Choroid plexus epithelial cell (primary cell): ENCODE data around the gene GPC1.

Experiments used
- DNase-seq: peaks from one replicate; pipeline ENCODE4 v3.0.0-alpha.2; 2010; ENCODE audit warnings: low read depth
- H3K4me3 ChIP-seq: 2 replicates; pipeline ENCODE4 v1.5.1; 2011; ENCODE audit warnings: low read depth, mild to moderate bottlenecking, control low read depth, low read length, moderate library complexity
- TF ChIP-seq, protein P1 (sequence below): conservative IDR thresholded peaks from 2 replicates; pipeline ENCODE4 v1.5.1; 2011; ENCODE audit warnings: low read depth, mild to moderate bottlenecking, control low read depth, inconsistent platforms, low read length, moderate library complexity

GPC1 gene

DNA sequence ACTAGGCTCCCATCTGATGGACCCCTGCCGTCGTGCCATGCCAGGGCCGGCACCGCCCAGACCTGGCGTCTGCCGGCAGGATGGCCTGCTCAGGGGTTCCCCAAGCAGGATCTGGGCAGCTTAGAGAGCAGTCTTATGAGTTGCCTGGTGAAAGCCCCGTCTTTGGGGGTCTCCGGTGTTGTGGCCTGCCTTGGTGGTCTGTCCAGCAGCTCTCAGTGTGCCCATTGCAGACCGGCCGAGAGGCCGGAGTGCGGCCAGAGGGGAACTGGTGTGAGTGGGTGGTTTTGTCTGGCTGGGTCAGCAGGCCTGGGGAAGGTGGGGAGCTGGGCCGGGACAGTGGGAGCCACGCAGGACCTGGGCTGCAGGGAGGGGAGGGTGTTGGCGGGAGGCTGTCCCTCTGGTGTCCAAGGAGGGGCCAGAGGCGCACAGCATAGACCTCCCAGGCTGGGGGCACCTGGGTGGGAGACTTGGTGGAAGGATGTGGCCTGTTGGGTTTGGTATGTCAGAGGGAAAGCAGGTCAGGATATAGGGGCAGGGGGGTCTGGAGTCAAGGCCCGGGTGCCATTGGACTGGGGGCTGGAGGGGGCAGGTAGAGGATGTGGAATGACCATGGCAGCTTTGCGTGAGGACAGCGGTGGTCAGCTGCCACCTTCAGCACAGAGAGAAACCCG lies 16.5 kb downstream of the GPC1 start:
- no peak for DNase-seq
- TF ChIP-seq, protein P1, sequence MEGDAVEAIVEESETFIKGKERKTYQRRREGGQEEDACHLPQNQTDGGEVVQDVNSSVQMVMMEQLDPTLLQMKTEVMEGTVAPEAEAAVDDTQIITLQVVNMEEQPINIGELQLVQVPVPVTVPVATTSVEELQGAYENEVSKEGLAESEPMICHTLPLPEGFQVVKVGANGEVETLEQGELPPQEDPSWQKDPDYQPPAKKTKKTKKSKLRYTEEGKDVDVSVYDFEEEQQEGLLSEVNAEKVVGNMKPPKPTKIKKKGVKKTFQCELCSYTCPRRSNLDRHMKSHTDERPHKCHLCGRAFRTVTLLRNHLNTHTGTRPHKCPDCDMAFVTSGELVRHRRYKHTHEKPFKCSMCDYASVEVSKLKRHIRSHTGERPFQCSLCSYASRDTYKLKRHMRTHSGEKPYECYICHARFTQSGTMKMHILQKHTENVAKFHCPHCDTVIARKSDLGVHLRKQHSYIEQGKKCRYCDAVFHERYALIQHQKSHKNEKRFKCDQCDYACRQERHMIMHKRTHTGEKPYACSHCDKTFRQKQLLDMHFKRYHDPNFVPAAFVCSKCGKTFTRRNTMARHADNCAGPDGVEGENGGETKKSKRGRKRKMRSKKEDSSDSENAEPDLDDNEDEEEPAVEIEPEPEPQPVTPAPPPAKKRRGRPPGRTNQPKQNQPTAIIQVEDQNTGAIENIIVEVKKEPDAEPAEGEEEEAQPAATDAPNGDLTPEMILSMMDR, result no peak
- H3K4me3 ChIP-seq, result peak overlapping the region; percentile 47

DNA sequence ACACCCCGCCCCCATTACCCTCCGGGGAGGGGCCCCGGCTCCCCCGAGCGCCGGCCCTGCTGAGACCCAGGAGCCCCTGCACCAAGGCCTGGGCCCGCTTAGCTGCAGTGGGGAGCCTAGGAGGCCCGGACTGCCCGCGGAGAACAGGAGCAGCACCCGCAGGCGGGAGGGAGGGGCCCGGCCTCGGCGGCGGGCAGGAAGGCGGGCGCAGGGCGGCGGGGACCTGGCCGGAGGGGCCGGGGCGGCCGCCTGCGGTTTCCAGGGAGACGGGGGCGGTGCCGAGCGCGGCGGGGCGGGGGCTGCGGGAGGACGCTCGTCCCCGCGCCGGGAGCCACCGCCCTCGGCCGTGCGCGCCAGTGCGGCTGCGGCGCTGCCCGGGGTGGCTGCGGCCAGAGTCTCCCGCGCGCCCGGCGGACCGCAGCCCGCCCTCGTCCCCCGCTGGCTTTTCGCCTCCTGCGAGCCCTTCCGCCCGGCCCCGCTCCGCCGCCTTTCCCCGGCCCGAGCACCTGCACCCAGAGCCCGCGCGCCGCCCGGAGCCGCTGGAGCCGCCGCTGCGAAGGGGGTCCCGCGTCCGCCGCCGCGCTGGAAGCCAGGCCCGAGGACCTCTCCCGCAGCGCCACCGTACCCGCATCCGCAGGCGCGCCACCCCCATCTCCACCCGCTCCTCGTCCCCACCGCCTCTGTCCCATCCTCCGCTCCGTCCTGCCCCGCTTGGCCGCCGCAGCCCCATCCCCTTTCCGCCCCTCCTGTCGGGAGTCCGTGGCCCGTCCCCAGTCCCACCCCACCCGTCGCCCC lies 17.2 kb downstream of the GPC1 start:
- DNase-seq, result peak; percentile 26
- TF ChIP-seq, protein P1, result no peak
- H3K4me3 ChIP-seq, result peak overlapping the region; percentile 47

DNA sequence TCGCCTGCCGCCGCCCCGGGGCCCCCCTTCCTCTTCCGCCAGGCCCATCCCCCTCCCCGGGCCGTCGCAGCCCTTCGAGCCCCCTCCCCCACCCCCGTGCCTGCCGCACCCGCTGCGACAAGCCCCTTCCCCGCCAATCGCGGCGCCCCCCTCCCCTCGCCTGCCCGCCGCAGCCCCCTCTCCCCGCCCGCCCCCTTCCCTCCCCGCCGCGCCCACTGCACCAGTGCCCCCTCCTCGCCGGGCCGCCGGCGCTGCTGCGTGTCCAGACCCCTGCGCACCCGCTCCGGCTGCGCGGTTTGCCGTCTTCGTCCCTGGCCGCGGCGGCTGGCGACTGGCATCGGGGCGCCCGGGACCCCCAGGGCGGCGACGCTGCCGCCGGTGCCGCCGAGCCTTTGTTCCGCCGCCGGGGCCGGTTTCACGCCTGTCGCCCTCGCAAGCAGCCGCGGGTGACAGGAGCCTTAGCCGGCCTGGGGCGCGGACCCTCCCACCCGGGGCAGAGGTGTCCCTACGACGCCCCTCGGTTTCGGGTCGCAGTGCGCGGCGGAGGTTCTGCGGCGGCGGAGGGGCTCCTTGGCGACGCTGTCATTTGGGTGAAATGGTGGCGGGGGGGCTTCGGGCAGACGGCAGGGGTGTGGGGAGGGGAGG lies 18.1 kb downstream of the GPC1 start:
- DNase-seq, result no peak
- peak overlapping the region; percentile 2 for H3K4me3 ChIP-seq
- TF ChIP-seq, protein P1, result no peak

DNA sequence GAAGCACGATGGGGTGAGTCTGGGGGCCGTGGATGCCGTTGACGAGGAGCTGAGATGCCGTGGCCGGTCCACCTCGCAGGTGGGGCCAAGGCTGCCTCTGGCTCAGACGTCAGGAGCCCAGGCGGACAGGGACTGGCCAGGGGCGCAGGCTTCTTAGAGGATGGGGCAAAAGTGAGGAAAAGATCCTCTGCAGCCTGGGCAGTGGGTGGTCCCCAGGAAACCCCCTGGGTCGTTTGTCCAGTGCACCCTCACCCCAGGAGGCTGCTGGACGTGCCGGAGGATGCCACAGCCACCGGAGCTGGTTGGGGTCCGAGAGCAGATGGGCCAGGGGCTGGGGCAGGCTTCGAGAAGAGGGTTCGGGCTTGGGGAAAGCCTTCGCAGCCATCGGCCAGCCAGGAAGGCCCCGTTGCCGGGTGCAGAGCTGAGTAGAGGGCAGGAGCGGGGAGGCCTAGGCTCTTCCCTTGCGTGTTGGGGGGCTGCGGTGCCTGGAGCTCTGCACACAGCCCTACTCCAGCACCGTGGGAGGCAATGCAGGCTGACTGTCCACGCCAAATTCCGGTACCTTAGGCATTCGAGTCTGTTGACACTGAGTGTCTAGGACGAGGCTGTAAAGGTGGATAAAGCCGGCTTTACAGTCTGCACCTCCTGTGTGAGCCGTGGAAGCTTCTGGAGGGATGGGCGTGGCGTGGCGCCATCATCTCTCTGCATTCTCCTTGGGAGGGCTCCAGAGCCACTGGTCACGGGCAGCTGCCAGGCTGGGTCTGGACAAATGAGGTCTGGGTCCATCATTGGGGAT lies 18.8 kb downstream of the GPC1 start:
- no peak overlapping the region for H3K4me3 ChIP-seq
- TF ChIP-seq, protein P1, result no peak
- DNase-seq, result no peak

DNA sequence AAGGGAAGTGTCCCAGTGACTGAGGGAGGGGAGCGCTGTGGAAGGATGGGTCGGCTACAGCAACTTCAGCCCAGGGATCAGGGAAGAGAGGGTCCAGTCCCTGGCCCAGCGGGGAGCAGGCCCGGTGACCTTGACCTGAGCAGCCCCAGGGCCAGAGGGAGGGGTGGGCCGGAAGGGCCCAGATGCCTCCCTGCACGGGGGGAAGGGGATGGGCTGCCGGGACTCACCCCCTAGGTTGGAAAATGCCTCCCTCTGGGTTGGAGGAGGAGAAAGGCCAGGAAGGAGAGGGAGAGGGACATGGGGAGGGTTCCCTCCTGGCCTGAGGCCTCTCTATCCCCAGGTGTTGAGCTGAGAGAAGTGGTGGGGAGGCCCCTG lies 19.8 kb downstream of the GPC1 start:
- DNase-seq, result no peak
- TF ChIP-seq, protein P1, result no peak
- H3K4me3 ChIP-seq, result no peak overlapping the region

DNA sequence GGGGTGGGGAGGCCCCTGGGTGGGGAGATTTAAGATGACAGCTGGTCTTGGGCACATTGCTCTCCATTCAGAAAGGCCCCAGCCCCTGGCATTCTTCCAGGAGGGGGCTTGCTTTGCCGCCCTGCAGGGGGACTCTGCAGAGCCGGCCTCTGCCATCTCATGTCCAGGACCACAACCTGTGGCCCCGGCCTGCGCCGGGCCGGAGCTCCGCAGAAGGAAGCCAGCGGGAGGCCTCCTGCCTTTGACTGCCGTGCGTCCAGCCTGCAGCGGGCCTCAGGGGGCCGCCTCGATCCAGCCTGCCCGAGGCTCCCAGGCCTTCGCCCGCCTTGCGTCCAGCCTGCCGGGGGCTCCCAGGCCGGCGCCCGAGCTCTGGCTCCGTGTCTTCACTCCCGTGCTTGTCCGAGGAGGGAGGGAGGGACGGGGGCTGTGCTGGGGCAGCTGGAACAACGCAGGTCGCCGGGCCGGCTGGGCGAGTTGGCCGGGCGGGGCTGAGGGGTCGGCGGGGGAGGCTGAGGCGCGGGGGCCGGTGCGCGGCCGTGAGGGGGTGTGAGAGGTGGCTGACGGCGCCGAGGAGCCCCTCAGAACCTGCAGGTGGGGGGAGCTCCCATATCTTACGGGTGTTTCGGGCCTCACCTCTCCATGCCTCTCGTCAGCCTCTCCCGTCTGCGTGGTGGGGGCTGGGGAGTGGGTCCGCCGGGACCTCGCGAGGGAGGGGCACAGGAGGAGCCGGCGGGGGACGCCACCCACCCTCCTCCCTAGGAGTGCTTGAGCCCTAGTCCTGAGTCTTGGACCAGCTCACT lies 20.4 kb downstream of the GPC1 start:
- peak; percentile 29 for DNase-seq
- H3K4me3 ChIP-seq, result no peak overlapping the region
- TF ChIP-seq, protein P1, result no peak
